BE2C (cell line): Measurements from ENCODE around the gene SLC22A23.

Experiments used
- DNase-seq: peaks from one replicate; pipeline ENCODE4 v3.0.0-alpha.2; 2020
- H3K27me3 ChIP-seq: fragments of 250-450 bp; sonication (Bioruptor Pico); 2 replicates; pipeline ENCODE4 v1.5.1; 2020; ENCODE audit warnings: mild to moderate bottlenecking
- H3K36me3 ChIP-seq: fragments of 250-450 bp; sonication (Bioruptor Pico); 2 replicates; pipeline ENCODE4 v1.5.1; 2020; ENCODE audit warnings: mild to moderate bottlenecking
- H3K4me1 ChIP-seq: fragments of 250-450 bp; sonication (Bioruptor Pico); 2 replicates; pipeline ENCODE4 v1.5.1; 2020
- H3K4me3 ChIP-seq: 2 replicates; pipeline ENCODE4 v1.5.1; 2011; ENCODE audit warnings: low read depth, low read length
- H3K9me3 ChIP-seq: fragments of 250-450 bp; sonication (Bioruptor Pico); 2 replicates; pipeline ENCODE4 v1.5.1; 2020
- TF ChIP-seq, protein P1 (sequence below): IDR thresholded peaks from 2 replicates; pipeline ENCODE4 v1.5.1; 2012; ENCODE audit warnings: mild to moderate bottlenecking, low read depth, low read length

Gene SLC22A23

DNA sequence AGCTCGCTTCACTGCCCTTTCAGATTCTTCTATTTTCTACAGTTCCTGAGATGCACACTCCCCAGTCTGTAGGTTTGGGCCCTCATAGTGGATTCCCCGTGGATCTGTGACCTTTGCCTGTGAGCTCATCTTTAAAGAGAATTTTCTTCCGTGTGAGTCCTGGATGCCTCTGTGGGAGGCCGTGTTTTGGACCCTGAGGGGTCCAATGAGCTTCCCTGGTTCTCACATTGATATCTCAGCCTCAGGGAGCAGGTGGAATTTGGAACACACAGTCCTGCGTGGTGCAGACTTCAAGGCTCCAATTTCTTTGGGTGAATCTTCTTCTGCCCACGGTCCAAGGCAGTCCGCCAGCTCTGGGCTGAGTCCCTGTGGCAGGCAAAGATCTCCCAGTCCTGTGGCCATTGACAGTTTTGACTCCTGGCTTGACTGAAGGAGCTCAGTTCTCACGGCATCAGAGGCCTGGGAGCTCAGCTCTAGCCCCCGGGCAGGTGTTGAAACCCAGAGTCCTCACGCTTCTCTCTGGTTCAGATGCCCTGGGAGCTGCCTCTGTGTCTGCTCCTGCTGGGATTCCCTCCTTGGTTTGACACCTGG, 137.1 kb downstream of the SLC22A23 start:
- no peak for DNase-seq
- no peaks in the 10 kb centered on the region for H3K36me3 ChIP-seq
- TF ChIP-seq, protein P1, sequence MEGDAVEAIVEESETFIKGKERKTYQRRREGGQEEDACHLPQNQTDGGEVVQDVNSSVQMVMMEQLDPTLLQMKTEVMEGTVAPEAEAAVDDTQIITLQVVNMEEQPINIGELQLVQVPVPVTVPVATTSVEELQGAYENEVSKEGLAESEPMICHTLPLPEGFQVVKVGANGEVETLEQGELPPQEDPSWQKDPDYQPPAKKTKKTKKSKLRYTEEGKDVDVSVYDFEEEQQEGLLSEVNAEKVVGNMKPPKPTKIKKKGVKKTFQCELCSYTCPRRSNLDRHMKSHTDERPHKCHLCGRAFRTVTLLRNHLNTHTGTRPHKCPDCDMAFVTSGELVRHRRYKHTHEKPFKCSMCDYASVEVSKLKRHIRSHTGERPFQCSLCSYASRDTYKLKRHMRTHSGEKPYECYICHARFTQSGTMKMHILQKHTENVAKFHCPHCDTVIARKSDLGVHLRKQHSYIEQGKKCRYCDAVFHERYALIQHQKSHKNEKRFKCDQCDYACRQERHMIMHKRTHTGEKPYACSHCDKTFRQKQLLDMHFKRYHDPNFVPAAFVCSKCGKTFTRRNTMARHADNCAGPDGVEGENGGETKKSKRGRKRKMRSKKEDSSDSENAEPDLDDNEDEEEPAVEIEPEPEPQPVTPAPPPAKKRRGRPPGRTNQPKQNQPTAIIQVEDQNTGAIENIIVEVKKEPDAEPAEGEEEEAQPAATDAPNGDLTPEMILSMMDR: no peak
- H3K27me3 ChIP-seq: peaks cover 14% of the 10 kb centered on the region; the same call in 1 of the 2 replicates
- no peaks in the 10 kb centered on the region for H3K9me3 ChIP-seq
- H3K4me1 ChIP-seq: no peaks in the 10 kb centered on the region
- H3K4me3 ChIP-seq: no peak overlapping the region

DNA sequence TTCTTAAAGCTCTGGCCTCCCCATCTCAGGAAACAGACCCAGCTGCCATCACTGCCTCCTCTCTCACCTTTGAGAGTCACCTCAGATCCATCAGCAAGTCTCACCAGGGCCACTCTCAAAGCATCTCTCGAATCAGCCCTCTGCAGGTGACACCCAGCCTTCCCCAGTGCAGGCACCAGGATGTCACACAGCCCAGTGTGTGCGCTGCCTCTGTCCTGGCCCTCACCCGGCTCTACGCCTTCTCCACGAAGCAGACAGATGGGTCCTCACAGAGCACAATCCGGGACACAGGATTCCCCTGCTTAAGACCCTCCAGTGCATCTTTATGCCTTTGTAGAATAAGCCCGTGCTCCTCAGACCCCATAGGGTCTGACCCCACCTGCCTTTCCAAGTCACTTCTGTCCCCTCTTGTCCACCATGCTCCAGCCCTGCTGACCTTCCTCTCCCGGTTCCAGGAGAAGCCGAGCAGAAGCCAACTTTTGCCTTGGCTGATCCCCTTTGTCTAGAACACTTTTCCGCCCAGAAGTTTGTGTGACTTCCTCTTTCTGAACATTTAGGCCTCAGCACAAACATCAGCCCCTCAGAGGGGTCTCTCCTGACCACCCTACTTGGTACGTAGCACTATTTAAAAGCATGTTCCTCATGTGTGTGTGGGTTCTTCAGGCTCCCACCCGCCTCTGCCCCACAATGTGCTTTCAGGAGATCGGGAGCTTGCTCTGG, 137.9 kb downstream of the SLC22A23 start:
- no peak overlapping the region for H3K4me3 ChIP-seq
- H3K27me3 ChIP-seq: peaks cover 14% of the 10 kb centered on the region; the same call in 1 of the 2 replicates
- no peak for DNase-seq
- TF ChIP-seq, protein P1: no peak
- H3K4me1 ChIP-seq: no peaks in the 10 kb centered on the region
- no peaks in the 10 kb centered on the region for H3K36me3 ChIP-seq
- no peaks in the 10 kb centered on the region for H3K9me3 ChIP-seq

DNA sequence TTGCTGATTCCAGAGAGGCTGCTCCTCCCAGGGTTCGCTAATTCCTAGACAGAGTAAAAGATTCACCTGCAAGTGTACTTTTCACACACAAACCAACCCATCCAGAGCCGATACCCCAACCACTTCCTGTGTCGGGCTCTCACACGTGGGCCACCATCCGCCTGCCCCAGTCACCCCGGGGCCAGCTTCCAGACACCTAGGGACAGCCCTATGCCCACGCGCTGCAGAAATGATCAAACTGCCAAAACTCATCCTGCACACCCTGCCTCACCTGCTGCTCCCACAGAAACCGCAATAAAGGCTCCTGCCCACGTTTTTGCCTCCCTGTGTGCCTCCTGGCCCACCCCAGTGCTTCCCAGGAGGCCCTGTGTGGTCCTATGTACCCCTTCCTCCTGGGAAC, 138.6 kb downstream of the SLC22A23 start:
- DNase-seq: no peak
- Histone ChIP-seq H3K9me3 (no peaks in the 10 kb centered on the region), H3K4me3 (no peak overlapping the region), H3K4me1 (no peaks in the 10 kb centered on the region), H3K36me3 (no peaks in the 10 kb centered on the region), H3K27me3 (peaks cover 17% of the 10 kb centered on the region; the same call in 1 of the 2 replicates)
- TF ChIP-seq, protein P1: no peak

DNA sequence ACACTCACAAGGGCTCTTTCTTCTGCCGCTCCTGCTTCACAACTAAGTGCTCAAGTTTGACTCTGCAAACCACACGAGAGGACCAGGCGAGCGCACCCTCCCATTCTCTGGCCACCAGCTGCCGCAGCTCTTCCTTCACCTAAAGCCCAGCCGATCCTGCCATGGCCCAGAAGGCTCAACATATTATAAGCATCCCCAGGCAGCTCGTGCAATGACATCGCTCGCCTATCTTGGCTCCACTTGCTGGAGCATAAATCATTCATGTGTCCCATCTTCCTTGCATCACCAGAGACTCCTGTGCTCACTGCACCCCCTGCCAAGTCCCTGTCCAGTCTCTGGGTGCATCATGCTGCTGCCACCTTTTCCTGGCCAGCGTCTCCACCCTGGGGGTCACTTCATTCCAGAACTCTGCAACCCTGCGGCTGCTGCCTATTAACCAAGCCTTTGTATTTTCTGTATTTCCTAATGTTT, 139.1 kb downstream of the SLC22A23 start:
- no peak overlapping the region for H3K4me3 ChIP-seq
- DNase-seq: no peak

DNA sequence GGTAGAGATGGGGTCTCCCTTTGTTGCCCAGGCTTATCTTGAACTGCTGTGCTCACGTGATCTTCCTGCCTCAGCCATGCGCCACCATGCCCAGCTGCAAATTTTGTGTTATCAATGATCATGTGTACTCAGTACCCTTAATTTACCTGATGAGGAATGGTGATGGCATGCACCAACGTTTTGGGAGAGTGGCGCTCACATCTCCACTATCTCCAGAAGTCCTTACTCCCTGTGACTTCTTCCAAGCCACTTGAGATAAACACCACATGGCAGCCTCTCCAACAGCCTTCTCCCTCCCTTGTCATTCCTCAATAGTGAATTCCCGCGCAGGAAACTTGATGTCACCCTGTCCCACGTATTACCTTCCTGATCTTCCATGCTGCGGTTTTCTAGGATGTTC, 140.0 kb downstream of the SLC22A23 start:
- no peak overlapping the region for H3K4me3 ChIP-seq
- TF ChIP-seq, protein P1: no peak
- no peaks in the 10 kb centered on the region for H3K9me3 ChIP-seq
- H3K36me3 ChIP-seq: no peaks in the 10 kb centered on the region
- DNase-seq: no peak
- peaks cover 22% of the 10 kb centered on the region; the same call in 1 of the 2 replicates for H3K27me3 ChIP-seq
- no peaks in the 10 kb centered on the region for H3K4me1 ChIP-seq

More for the DNA sequence above, 139.1 kb downstream of the SLC22A23 start:
- H3K9me3 ChIP-seq: no peaks in the 10 kb centered on the region
- no peaks in the 10 kb centered on the region for H3K4me1 ChIP-seq
- TF ChIP-seq, protein P1: no peak
- H3K27me3 ChIP-seq: peaks cover 19% of the 10 kb centered on the region; the same call in 1 of the 2 replicates
- no peaks in the 10 kb centered on the region for H3K36me3 ChIP-seq

DNA sequence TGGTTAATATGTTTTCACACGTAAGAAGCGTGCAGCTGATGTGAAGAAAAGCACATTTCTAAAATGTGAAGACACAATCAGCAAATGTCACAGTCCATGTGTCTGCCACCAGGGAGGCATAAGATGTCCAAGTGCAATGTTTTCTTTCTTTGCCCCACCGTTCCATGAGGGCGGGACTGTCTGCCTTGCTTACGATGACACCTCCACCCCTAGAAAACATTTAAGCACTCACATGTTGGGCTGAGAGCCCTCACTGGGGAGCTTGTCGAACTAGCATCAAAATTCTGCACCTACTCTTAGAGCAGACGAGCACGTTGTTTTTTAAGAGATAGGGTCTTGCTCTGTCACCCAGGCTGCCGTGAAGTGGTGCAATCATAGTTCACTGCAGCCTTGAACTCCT, 140.5 kb downstream of the SLC22A23 start:
- H3K9me3 ChIP-seq: no peaks in the 10 kb centered on the region
- DNase-seq: no peak
- no peak overlapping the region for H3K4me3 ChIP-seq
- no peaks in the 10 kb centered on the region for H3K4me1 ChIP-seq
- peaks cover 22% of the 10 kb centered on the region; the same call in 1 of the 2 replicates for H3K27me3 ChIP-seq
- TF ChIP-seq, protein P1: no peak
- no peaks in the 10 kb centered on the region for H3K36me3 ChIP-seq
